Keratinocyte (primary cell): Measurements from ENCODE around the gene WDSUB1. TPM values are rescaled to one million over a fixed set of nuclear protein-coding genes. Genes with fewer than 3 reads are reported as not detected.

Experiments used
- DNase-seq: peaks from one replicate; pipeline ENCODE4 v3.0.0-alpha.2; 2011; ENCODE audit warnings: low read depth, missing footprints, low spot score
- FAIRE-seq: peaks from 2 replicates; lab custom pipeline; 2011; peaks lifted over from hg19 to GRCh38; lab: Jason Lieb, UNC
- H2AFZ ChIP-seq: 2 replicates; pipeline ENCODE4 v1.6.0; 2012; ENCODE audit warnings: low read length, control low read depth, inconsistent platforms; ENCODE audit not compliant: control insufficient read depth
- H3K27ac ChIP-seq: 2 replicates; pipeline ENCODE4 v1.5.1; 2011; ENCODE audit warnings: low read length; ENCODE audit not compliant: control insufficient read depth, insufficient read depth
- H3K27me3 ChIP-seq: 3 replicates; pipeline ENCODE4 v1.6.0; 2011; ENCODE audit warnings: low read length; ENCODE audit not compliant: control insufficient read depth, insufficient read depth; ENCODE audit errors: extremely low read depth
- H3K36me3 ChIP-seq, 2 experiments: 2 replicates in 1 of 2; 3 replicates in 1 of 2; pipeline ENCODE4 v1.5.1; 2011; ENCODE audit warnings: low read length in 2 of 2, mild to moderate bottlenecking in 1 of 2; ENCODE audit not compliant: control insufficient read depth in 2 of 2, insufficient read depth in 2 of 2; ENCODE audit errors: extremely low read depth in 1 of 2
- H3K4me1 ChIP-seq: 3 replicates; pipeline ENCODE4 v1.5.1; 2011; ENCODE audit warnings: low read length; ENCODE audit not compliant: control insufficient read depth, insufficient read depth; ENCODE audit errors: extremely low read depth
- H3K4me2 ChIP-seq: 3 replicates; pipeline ENCODE4 v1.6.0; 2011; ENCODE audit warnings: low read depth, low read length; ENCODE audit not compliant: control insufficient read depth, insufficient read depth; ENCODE audit errors: extremely low read depth
- H3K4me3 ChIP-seq, 3 experiments: fragments of 200-600 bp in 1 of 3; sonication (generic) in 1 of 3; 2 replicates in 2 of 3; 3 replicates in 1 of 3; pipeline ENCODE4 v1.5.1; 2011 to 2016; ENCODE audit warnings: low read length in 3 of 3, mild to moderate bottlenecking in 3 of 3, control low read depth in 2 of 3, inconsistent platforms in 1 of 3, low read depth in 1 of 3, mixed read lengths in 1 of 3, mixed run types in 1 of 3, moderate library complexity in 1 of 3; ENCODE audit not compliant: control insufficient read depth in 2 of 3, insufficient read depth in 2 of 3; ENCODE audit errors: extremely low read depth in 1 of 3
- H3K79me2 ChIP-seq: 2 replicates; pipeline ENCODE4 v1.6.0; 2012; ENCODE audit warnings: low read length; ENCODE audit not compliant: control insufficient read depth, insufficient read depth
- H3K9ac ChIP-seq: 3 replicates; pipeline ENCODE4 v1.6.0; 2011; ENCODE audit warnings: low read length; ENCODE audit not compliant: control insufficient read depth, insufficient read depth; ENCODE audit errors: extremely low read depth
- H3K9me1 ChIP-seq: 3 replicates; pipeline ENCODE4 v1.6.0; 2011; ENCODE audit warnings: low read length; ENCODE audit not compliant: control insufficient read depth, insufficient read depth; ENCODE audit errors: extremely low read depth
- H3K9me3 ChIP-seq: 2 replicates; pipeline ENCODE4 v1.5.1; 2012; ENCODE audit warnings: low read depth, low read length; ENCODE audit not compliant: control insufficient read depth
- H4K20me1 ChIP-seq: 3 replicates; pipeline ENCODE4 v1.6.0; 2011; ENCODE audit warnings: low read length; ENCODE audit not compliant: control insufficient read depth, insufficient read depth; ENCODE audit errors: extremely low read depth
- CTCF ChIP-seq, 3 experiments: IDR thresholded peaks in 1 of 3; conservative IDR thresholded peaks in 1 of 3; optimal IDR thresholded peaks in 1 of 3; 2 replicates in 2 of 3; 3 replicates in 1 of 3; pipeline versions ENCODE3 to v1.5.1; 2011; ENCODE audit warnings: low read length in 3 of 3, mild to moderate bottlenecking in 3 of 3, moderate library complexity in 2 of 3, control low read depth in 1 of 3, inconsistent platforms in 1 of 3; ENCODE audit not compliant: insufficient read depth in 2 of 3; ENCODE audit errors: extremely low read depth in 1 of 3
- EZH2 ChIP-seq: IDR thresholded peaks from one replicate; pipeline ENCODE4 v1.6.1; 2012; ENCODE audit warnings: inconsistent platforms, mild to moderate bottlenecking, low read length, moderate library complexity
- dilution Hi-C: fragments of 300-500 bp; cut with MboI; formaldehyde crosslinking; loops from one replicate; pipeline ENCODE4 v1.7.0; 2020; ENCODE audit warnings: low sequenced_read_pairs; ENCODE audit not compliant: extremely low pct_ligation_motif_present
- polyA plus RNA-seq, 5 experiments: library from polyadenylated mRNA; depleted of rRNA in 3 of 5; stranded (reverse) in 3 of 5; stranded (forward) in 1 of 5; unstranded in 1 of 5; fragments of >200 nt; gene quantifications; 1 replicate in 1 of 5; 2 replicates in 3 of 5; 3 replicates in 1 of 5; pipeline versions ENCODE4 v1.2.1 to v1.2.3, GENCODE V29; 2011 to 2012; ENCODE audit warnings: missing spikeins in 2 of 5, low read depth in 1 of 5, low replicate concordance in 1 of 5

The WDSUB1 gene
- polyA plus RNA-seq, 1 donor (not counting 4 experiments of a cell fraction or from before 2014, with no cell fraction given): 4.0 TPM

- Histone ChIP-seq H3K4me2 (no peak overlapping the region), H3K27ac (no peak overlapping the region), H2AFZ (no peak overlapping the region), H3K9ac (no peak overlapping the region), H3K79me2 (no peaks in the 10 kb centered on the region), H3K4me3 (no peak overlapping the region), H3K9me1 (no peaks in the 10 kb centered on the region), H3K9me3 (no peaks in the 10 kb centered on the region), H3K36me3 (peaks cover 33 to 36% of the 10 kb centered on the region in 2 experiments), H4K20me1 (no peaks in the 10 kb centered on the region), H3K4me1 (no peaks in the 10 kb centered on the region), H3K27me3 (no peaks in the 10 kb centered on the region)
- FAIRE-seq (no peak), DNase-seq (no peak)
- no peak for TF ChIP-seq EZH2
- TF ChIP-seq CTCF (optimal IDR thresholded peaks at IDR 0.05 in 1 of 3, IDR thresholded peaks at IDR 0.05 in 1 of 3, conservative IDR thresholded peaks at IDR 0.05 in 1 of 3; ENCODE audit: extremely low read depth in 1 of 3, insufficient read depth in 2 of 3, low read length in 3 of 3): no peak
- dilution Hi-C loops: no loop called here
Observed at GRCh38 chr2:159229476-159230144, 56.9 kb downstream of the WDSUB1 start.

DNA sequence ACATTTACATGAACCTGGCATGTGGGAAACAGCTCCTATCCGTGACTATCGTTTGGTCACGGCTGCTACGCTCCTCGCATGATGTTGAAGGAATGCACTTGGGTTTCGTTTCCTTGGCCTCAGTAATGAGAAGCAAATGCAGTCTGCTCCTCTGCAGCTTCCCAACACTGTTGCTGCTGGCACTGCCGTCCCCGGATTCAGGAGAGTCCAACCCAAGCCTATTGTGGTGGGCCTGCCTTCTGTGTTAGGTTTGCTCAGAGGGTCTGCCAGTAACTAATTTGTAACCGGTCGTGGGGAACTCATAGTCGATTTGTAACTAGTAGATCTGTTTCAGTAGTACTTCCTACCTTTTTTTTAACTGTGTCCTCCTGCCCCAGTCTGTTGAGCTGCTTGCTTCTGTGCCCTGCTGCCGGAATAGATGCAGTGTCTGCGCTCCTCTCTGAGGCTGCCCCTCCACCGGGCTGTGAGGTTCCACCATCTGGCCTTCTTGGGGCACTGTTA, 58.4 kb downstream of the WDSUB1 start:
- H3K9me1 ChIP-seq: no peaks in the 10 kb centered on the region
- H4K20me1 ChIP-seq: no peaks in the 10 kb centered on the region
- H3K27me3 ChIP-seq: no peaks in the 10 kb centered on the region
- no peaks in the 10 kb centered on the region for H3K79me2 ChIP-seq
- H2AFZ ChIP-seq: no peak overlapping the region
- H3K36me3 ChIP-seq: peaks cover 41 to 49% of the 10 kb centered on the region in 2 experiments
- dilution Hi-C loops: no loop called here
- no peaks in the 10 kb centered on the region for H3K9me3 ChIP-seq
- TF ChIP-seq EZH2: no peak
- TF ChIP-seq CTCF (optimal IDR thresholded peaks at IDR 0.05 in 1 of 3, IDR thresholded peaks at IDR 0.05 in 1 of 3, conservative IDR thresholded peaks at IDR 0.05 in 1 of 3; ENCODE audit: extremely low read depth in 1 of 3, insufficient read depth in 2 of 3, low read length in 3 of 3): no peak
- FAIRE-seq (no peak), DNase-seq (no peak)
- H3K4me3 ChIP-seq: no peak overlapping the region
- H3K9ac ChIP-seq: no peak overlapping the region
- no peak overlapping the region for H3K27ac ChIP-seq
- no peaks in the 10 kb centered on the region for H3K4me1 ChIP-seq
- no peak overlapping the region for H3K4me2 ChIP-seq
